Hematopoietic multipotent progenitor cell (in vitro differentiated cells): ENCODE results near the gene MYH9. TPM values are rescaled to one million over a fixed set of nuclear protein-coding genes. Genes with fewer than 3 reads are reported as not detected.

Experiments used
- DNase-seq, 3 donors: peaks; one replicate each; pipeline ENCODE4 v3.0.0-alpha.2; 2011 to 2015; ENCODE audit warnings: low read depth in 2 of 3, low spot score in 2 of 3
- total RNA-seq: library from RNA; depleted of rRNA; stranded (reverse); fragments of >200 nt; gene quantifications from one replicate; pipeline ENCODE4 v1.2.3, GENCODE V29; 2012

Gene MYH9
- total RNA-seq, 1 donor: 329 TPM

DNA sequence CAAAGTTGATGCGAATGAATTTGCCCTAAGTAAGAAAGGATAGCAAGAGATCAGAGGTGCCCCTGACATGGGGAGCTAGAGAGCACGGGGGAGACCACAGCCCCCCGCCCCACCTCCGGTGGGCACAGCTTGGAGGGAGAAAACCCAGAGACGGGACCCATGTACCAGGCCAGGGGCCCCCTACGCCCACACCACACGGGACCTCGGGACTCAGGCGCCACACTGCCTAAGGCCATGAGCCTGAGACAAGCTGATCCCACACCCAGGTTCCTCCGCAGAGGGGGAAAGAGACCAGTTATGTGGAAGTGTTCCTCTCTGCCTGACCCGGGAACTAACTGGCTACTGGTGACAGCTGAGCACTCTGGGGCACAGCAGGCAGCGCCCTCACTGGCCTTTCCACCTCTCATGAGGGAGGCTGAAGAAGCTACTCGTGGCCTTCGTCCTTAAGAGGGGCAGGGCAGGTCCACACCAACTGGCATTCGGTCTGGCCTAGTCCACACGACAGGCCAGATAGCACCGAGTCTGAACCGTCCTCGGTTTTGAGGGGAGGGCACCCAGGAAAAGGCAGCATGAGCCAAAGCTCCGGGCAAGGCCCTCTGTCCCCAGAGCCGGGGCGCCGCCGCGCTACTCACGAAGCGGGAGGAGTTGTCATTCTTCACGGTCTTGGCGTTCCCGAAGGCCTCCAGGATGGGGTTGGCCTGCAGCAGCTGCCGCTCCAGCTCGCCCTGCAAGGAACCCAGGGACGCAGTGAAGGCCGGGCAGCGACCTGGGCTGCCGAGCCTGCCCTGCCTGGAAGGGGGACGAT, 65.8 kb downstream of the MYH9 start:
- DNase-seq: no peak

DNA sequence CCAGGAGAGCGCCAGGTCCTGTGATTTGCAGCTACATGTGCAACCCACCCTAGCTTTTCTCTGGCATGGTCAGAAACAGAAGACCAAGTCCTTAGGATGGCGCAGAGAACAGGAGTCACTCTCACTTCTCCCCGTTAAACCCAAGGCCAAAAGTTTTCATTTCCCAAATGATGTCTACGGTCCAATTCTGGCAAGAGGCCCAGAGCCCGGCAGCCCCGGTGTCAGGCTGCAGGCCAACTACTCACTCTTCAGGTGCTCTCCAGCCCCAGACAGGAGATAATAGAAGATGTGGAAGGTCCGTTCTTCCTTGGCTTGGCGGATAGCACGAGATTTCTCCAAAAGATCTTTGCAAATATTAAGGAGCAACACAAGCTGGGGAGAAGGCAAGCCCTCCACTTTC, 67.2 kb downstream of the MYH9 start:
- DNase-seq: no peak

DNA sequence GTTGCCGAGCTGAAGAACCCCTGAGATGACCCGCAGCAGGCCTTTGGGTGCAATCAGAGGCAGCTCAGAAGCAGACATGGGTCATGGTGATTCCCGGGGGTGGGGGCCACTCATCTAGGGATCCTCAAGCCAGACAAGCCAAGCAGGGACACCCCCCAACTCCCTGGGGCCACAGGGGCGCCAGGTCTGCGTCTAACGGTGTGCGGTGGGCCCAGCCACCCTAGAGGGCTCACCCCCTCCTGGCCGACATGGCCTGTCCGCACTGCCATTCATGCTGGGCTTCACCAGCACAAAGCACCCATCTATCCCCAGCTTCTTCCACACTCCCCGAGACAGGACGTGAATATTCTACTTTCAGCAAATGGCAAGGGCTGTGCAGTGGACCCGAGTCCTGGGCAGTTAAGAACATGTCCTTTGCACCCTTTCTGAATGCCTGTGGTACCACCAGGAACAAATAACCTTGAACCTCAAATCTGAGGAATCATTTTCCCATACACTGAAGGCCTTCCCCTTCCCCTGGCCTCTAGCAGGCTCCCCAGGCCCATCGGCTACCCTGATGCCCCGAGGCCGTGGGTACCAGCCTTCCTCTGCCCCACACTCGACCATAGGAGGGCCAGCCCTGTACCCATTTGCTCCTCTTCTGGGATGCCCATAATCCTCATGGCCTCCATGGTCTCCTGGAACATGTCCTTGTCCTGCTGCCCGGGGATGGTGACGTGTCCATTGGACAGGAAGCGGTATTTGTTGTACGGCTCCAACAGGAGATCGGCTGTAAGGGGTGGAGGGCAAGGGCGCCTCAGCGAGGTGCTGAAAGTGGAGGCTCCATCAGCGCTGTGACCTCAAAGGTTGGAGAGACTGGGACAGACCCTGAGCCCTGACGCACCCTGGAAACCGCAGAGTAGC, 67.9 kb downstream of the MYH9 start:
- DNase-seq: no peak

DNA sequence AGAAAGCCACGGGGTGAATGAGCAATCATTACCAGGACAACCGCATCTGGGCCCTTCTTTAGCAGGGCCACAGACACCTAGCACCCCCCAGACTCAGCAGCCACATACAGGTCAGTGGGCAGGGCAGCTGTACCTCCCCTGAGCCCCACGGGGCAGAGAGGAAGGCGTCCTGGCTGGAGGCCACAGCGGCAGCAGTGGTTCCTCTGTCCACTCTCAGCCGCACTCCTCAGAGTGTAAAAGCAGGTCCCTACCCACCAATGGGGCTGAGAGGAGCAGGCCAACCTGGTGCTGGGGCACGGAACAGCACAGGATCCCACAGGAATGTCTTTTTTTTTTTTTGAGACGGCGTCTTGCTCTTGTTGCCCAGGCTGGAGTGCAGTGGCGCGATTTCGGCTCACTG, 69.3 kb downstream of the MYH9 start:
- DNase-seq: no peak

DNA sequence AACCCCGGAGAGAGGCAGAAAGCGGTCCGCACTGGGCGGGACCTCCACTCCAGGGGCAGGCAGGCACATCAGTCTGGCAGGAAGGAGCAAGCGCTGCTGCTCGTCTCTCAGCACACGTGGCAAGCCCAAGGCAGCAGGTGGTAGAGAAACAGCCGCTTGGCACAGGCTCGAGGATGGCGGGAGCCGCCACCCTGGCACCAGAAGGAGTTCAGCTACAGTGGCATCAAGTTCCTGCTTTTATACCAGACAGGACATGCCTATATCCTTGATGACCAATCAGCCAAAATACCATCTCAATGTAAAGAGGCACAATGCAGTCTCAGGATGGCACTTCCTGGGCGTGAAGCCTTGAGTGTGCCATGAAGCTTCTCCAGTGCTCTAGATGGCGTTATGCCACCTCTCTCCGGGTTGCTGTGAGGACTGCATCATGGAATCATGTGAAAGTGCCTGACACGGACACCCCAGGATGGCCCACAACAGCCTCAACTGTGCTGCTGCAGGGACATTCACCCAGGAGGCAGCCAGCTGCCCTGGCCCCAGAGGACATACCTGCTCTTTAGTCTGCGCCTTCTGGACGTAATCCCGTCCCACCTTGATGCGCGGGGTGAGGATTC, 70.0 kb downstream of the MYH9 start:
- no peak for DNase-seq

DNA sequence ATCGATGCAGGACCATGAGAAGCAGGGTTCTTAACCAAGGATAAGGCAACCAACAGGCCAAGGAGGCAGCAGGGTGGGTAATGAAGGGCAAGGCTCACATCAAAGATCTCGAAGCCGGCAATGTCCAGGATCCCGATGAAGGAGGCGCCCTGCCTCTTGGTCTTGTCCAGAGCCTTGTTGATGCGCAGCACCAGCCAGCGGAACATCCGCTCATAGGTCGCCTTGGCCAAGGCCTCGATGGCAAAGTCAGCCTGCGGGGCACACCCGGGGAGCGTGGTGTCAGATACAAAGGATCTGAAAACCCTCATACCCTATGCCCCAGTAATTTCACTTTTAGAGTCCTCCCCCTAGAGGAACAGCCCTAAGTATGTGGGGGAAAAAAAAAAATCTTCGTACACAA, 71.3 kb downstream of the MYH9 start:
- no peak for DNase-seq

DNA sequence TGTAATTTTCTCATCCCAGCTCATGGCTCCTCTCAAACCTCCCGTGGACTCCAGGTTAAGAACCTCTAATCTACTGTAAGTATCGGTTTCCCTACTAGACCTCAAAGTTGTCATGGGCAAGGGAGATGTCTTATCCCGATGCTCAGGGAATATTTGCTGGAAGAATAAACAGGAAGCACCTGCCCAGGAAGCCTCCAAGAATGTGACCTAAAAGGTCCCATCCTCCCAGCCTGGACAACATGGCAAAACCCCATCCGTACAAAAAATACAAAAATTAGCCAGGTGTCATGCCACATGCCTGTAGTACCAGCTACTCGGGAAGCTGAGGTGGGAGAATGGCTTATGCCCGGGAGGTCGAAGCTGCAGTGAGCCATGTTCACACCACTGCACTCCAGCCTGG, 72.4 kb downstream of the MYH9 start:
- DNase-seq: no peak

DNA sequence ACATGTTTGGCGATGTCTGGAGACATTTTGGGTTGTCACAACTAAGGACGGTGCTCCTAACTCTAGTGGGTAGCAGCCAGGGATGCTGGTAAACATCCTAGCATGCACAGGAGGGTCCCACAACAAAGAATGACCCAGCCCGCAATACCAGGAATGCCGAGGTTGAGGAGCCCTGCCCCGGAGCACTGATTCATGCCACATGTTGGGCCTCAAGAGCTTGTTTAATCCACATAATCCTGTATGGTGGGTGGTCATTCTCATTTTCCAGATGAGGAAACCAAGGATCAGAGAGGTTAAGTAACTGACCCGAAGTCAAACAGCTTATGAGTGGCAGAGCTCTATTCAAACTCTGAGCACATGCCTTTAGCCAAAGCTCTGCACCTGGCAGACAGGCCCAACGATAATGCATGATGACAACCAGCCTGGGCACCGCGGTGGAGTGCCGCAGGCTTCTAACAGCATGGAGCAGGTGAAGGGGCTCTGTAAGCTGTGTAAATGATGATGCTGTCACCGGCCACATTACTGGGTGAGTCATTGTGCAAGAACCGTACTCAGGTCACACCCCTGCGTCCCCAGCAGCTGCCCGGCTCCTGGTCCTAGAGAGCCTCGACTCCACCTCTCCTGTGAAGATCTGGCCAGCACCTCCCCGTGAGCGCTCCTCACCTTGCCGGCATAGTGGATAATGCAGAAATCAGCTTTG, 76.2 kb downstream of the MYH9 start:
- no peak for DNase-seq

DNA sequence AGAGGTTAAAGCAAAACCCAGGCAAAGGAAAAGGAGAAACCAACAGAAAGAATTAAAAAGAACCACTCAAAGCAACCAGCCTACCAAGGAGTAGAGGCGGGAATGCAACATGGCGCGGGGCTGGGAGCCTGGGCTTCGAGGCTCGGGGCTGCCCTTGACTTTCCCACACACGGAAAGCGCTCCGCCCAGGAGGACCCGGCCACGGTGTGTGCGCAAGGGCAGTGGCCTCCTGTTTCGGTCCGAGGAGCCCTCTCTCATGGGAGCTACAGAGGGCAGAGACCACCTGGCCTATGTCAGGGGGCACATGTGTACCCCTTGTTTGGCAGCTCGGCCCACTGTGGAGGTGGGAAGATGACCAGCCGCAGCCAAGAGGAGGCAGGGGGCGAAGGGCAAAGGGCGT, 78.9 kb downstream of the MYH9 start:
- DNase-seq: no peak

DNA sequence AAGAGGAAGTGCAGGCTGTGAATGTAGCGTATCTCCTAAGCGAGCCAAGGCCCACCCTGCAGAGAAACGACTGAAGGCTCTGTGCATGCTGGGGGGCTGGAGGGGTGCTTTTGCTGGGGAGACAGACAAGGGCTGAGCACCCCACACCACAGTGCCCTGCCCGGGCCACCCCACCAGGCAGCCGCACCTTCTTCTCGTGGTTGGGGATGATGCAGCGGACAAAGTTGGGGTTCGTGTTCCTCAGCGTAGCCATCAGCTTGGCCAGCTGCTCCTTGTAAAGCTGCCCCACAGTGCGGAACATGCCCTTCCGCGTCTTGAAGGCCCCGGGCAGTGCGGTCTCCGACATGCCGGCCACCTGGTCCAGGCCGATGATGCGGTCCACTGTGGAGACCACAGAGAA, 81.5 kb downstream of the MYH9 start:
- DNase-seq: no peak

DNA sequence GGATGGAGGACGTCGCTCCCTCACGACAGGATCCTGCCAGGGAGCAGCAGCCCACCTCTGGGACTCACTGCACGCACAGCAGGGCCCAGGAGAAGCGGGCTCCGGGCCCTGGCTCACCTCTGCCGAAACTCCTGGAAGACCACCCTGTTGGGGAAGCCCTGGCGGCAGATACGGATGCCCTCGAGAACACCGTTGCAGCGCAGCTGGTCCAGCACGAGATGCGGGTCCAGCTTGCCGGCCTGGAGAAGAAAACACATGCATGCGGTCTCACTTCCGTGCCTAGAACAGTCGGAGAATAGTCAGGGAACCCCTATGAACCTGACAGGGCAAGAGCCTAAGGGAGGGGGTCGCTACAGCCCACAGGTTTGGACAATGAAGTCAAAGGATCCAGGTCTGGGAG, 82.0 kb downstream of the MYH9 start:
- no peak for DNase-seq

DNA sequence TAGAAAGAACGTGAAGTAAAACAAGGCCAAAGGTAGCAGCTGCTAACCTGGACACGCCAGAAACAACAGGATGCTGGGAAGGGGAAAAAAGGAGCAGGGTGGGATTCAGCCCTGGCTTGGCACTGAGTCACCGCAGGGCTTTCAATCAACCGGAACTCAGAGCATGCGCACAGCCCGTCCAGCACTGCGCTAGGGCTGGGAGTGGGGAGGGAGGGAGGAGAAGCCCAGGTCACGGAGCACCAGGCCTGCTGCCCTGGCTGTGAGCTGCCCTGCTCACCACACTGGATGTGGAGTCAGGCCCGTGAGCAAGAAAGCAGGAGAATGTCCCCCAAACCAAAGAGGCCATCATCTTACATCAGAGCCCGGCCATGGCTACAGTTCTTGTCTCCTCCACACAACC, 83.3 kb downstream of the MYH9 start:
- DNase-seq: no peak

DNA sequence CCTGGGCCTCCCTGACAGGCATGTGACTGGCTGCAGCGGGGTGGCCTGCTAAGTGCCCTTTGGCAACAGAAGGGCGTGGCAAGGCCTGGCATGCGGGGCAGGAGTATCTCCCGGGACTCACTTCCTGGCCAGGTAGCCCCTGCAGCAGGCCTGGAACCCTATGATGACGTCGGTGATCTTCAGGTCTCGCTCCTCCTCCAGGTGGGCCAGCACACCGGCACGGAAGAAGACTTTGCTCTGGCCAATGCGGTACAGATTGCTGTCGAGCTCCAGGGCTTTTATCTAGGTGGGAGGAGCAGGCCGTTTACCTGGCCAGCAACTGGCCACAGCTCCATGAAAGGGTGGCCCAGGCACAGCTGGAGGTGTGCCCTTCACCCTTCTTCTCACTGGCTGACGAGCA, 83.9 kb downstream of the MYH9 start:
- DNase-seq: no peak

DNA sequence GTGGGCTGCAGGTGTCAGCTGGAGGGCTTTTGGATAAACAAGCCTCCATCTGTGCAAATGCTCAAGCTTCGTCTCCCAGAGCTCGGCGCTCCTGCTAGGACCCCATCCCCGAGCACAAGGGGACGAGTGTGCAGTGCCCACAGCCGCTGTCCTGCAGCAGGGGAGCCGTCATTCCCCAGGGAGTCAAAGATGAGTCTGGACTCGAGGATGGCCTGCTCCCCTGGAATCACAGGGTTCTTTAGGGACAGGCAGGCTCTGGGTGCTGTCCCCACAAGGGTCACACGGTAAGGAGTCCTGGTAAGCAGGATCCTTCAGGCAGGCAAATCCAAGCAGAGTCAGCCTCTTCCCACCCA, 84.7 kb downstream of the MYH9 start:
- DNase-seq: no peak

DNA sequence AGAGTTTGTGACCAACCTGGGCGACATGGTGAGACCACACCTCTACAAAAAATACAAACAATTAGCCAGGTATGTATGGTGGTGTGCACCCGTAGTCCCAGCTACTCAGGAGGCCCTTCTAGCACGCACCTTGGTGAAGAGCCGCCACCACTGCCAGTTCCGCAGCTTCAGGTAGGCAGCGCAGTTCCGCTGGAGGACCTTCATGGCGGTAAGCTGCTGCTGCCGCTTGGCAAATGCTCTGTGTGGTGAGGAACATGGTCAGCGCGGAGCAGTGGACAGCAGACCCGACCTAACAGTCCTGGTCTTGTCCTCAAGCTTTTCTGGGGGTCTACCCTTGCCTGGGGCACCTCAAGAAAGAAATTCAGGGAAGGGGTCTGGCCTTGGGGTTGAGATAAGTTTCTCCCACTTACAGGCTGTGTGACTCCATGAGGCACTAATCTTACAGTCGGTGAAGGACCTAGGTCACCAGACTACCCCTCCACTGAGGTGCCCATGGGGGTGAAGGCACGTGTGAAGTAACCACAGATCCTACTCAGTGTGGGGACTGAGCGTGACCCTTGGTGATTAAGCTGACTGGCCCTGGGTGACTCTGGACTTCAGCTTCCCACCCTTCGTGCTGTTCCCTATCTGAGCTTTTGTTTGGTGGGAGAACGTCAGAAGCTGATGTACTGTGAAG, 85.2 kb downstream of the MYH9 start:
- DNase-seq: no peak

DNA sequence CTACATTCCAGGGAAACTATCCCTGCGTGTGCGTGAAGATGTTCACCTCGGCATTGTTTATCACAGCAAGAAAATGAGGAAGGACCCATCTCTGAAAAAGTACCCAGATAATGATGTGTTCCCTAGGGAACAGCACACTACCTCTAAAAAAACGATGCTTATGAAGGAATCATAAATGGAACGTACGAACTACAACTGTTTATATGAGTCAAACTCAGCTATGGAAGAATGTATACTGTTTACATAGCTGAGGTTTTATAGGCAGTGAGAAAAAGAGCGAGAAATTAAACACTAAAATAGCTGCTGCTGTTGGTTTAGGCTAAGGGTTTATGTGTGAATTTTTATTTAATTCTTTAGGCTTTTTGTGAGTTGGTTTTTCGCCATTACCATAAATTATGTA, 85.9 kb downstream of the MYH9 start:
- DNase-seq: no peak

DNA sequence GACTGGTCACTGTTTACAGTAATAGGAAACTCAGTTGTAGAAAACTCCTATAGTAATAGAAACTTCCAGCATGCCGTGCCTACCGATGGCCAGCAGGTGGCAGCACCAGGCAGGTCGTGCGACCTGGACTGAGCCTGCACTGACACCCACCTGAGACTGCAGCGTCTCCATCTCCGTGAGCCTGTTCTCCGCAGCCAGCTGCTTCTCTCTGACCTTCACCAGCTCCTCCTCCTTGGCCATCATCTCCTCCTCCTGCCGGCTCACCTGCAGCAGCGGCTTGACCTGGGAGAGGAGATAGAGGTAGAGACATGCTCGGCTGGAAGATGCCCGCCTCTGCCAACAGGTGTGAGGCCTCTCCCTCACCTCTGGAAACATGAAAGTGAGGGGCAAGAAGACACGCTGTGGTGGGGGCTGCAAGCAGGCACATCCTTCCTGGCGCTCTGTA, 86.4 kb downstream of the MYH9 start:
- peak; percentile 71 to 80 (median 76) for DNase-seq

DNA sequence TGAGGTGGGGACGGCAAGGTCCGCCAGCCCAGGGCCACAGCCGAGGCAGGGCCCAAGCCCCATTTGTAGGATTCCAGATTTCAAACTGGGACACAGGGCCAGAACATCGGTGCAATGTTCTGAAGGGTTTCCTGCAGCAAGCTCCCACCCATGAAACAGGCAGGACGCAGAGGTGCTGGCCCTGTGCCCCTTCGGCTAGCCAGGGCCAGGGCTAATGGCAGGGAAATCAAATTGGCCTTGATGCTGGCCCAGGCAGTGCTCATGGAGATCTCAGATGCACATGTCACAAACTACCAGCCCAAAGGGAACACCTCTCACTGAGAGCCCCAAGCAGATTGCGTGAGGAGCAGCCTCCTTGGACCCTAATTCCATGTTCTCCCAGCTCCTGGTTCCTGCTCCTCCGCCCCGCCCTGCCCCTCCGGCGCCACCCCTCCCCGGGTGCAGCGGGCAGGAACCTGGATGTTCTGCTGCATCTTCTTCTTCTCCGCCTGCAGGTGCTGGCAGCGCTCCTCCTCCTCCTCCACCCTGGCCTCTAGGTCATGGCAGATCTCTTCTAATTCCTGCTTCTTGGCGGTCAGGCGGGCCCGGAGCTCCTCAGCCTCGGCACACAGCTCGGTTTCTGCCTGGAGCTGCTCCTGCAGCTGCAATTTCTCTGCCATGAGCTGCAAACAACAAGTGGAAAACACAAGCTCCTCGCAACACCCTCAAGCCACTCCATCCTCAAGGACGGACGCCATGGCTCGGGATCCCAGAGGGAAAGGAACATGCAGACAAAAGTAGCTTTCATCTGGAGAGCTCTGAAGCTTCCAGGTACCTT, 87.2 kb downstream of the MYH9 start:
- no peak for DNase-seq

DNA sequence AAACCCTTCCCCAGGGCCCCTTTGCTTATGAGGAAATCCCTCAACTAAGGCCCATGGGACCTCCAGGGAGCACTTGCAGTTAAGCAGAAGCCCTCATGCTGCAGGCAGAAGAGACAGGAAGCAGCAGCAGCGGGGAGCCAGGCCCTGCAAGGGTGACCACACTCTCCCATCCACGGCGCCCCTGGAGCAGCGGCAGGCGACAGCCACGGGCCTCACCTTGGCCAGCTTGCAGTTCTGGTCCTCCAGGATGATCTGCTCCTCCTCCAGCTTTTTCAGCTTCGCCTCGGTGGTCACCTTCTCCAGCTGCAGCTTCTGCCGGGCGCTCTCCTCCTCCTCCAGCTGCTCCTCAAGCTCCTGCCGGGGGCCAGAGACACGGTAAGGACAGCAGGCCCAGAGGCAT, 87.9 kb downstream of the MYH9 start:
- DNase-seq: no peak

DNA sequence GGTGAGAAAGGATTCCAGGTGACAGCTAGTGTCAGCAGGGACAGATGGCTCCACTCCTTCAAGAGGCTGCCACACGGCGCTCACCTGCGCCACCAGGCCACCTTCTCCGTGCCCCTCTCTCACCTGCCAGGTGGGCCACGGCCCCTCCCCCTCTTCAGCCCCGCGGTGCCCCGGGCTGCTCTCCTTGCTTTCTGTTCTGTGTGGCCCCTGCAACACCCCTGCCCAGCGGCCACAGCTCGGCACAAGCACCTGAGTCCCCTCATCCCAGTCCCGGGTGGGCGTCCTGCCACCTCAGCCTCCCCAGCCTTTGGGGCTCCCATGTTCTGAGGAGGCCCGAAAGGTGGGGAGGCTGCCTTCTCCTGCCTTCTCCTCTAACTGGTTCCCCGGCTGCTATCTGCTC, 88.5 kb downstream of the MYH9 start:
- no peak for DNase-seq
